ENCODE data around the gene GXYLT2.
A peak's percentile ranks its signal among the peaks of the same experiment; 100 is the strongest.

The GXYLT2 gene

DNA sequence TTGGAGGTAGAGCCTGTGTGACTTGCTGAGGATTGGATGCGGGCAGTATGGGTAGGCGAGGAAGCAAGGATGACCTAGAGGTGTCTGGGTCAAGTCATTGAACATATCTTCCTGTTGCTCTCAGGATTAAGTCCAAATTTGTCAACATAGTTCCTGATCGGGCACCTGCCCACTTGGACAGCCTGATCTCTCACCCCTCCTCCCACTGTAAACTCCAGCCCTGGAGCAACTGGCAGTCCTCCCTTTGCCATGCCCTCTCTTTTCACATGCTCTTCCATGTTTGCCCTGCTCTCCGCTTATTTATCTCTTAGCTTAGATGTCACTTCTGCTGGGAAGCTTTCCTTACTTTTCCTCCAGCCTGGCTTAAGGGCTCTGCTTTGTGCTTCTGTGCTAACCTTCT is 61.2 kb downstream of the GXYLT2 start:
- TF ChIP-seq POU2F2 (IDR thresholded peaks at IDR 0.05; ENCODE audit: low read depth, low read length) (no peak), POLR2A (IDR thresholded peaks at IDR 0.05; ENCODE audit: low read depth, low read length) (no peak), PAX5 (IDR thresholded peaks at IDR 0.05; ENCODE audit: insufficient read depth, low read length, severe bottlenecking) (no peak), TAF1 (IDR thresholded peaks at IDR 0.05; ENCODE audit: low read depth, low read length) (no peak), SPI1 (IDR thresholded peaks at IDR 0.05; ENCODE audit: low read depth, low read length) (no peak), POLR2AphosphoS5 (IDR thresholded peaks at IDR 0.05; ENCODE audit: low read depth, low read length) (no peak)
- DNase-seq (ENCODE audit: insufficient read length, low spot score) (no peak), FAIRE-seq (no peak)

DNA sequence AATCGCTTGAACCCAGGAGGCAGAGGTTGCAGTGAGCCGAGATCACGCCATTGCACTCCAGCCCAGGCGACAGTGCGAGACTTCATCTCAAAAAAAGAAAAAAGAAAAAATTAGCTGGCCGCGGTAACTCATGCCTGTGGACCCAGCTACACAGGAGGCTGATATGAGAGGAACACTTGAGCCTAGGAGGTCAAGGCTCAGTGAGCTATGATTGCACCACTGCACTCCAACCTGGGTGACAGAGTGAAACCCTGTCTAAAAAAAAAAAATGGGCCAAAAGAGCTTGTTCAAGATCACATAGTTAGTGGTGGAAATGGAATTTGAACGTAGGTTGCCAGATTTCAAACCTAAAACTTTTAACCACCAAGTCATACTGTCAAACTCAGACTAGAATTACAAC is 62.5 kb downstream of the GXYLT2 start:
- TF ChIP-seq TAF1 (IDR thresholded peaks at IDR 0.05; ENCODE audit: low read depth, low read length) (no peak), POU2F2 (IDR thresholded peaks at IDR 0.05; ENCODE audit: low read depth, low read length) (no peak), SPI1 (IDR thresholded peaks at IDR 0.05; ENCODE audit: low read depth, low read length) (no peak), POLR2AphosphoS5 (IDR thresholded peaks at IDR 0.05; ENCODE audit: low read depth, low read length) (no peak), POLR2A (IDR thresholded peaks at IDR 0.05; ENCODE audit: low read depth, low read length) (no peak), PAX5 (IDR thresholded peaks at IDR 0.05; ENCODE audit: insufficient read depth, low read length, severe bottlenecking) (no peak)
- FAIRE-seq (peak; percentile 69), DNase-seq (ENCODE audit: insufficient read length, low spot score) (no peak)

DNA sequence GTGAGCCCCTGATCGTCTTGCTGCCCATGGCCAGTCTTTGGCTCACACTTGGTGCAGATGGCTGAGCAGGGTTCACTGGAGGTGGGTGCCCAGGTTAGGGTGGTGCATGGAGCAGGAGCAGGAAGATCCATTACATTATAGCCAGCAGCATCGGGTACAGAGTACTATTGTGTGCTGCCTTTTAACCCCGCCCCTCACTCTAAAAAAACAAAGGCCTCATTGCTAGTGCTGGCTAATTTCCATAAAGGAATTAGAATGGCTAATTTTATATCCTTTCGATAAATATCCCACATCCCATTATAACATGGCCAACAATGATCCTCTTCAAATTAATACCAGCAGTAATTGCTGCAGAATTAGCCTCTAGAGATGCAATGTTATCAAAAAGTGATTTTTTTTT is 63.0 kb downstream of the GXYLT2 start:
- TF ChIP-seq POLR2A (IDR thresholded peaks at IDR 0.05; ENCODE audit: low read depth, low read length) = no peak
- no peak for TF ChIP-seq TAF1 (IDR thresholded peaks at IDR 0.05; ENCODE audit: low read depth, low read length)
- TF ChIP-seq SPI1 (IDR thresholded peaks at IDR 0.05; ENCODE audit: low read depth, low read length) = no peak
- FAIRE-seq = peak; percentile 28
- DNase-seq (ENCODE audit: insufficient read length, low spot score) = no peak

DNA sequence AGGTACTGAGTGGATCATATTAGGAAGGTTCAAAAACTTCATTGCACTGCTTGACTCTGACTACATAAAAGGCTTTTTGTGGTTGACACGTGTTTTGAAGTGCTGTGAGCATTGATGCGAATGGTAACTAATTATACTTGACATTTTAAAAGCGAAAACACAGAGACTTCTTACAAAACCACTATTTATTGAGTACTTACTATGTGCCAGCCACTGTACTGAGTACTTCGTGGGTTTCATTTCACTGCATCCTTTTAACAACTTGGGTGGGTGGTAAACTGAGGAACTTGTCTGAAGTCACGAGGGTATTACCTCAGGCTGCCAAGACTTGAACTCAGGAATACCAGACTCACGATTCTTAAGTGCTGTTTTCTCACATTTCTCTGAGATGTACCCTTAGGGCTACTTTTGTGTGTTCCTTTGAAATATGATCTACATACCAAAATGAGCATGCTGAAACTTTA is 63.4 kb downstream of the GXYLT2 start:
- TF ChIP-seq SPI1 (IDR thresholded peaks at IDR 0.05; ENCODE audit: low read depth, low read length) = no peak
- TF ChIP-seq TAF1 (IDR thresholded peaks at IDR 0.05; ENCODE audit: low read depth, low read length) = no peak
- TF ChIP-seq POLR2AphosphoS5 (IDR thresholded peaks at IDR 0.05; ENCODE audit: low read depth, low read length) = no peak
- no peak for TF ChIP-seq PAX5 (IDR thresholded peaks at IDR 0.05; ENCODE audit: insufficient read depth, low read length, severe bottlenecking)
- no peak for TF ChIP-seq POU2F2 (IDR thresholded peaks at IDR 0.05; ENCODE audit: low read depth, low read length)
- no peak for TF ChIP-seq POLR2A (IDR thresholded peaks at IDR 0.05; ENCODE audit: low read depth, low read length)
- no peak for DNase-seq (ENCODE audit: insufficient read length, low spot score)
- peak; percentile 87 for FAIRE-seq

DNA sequence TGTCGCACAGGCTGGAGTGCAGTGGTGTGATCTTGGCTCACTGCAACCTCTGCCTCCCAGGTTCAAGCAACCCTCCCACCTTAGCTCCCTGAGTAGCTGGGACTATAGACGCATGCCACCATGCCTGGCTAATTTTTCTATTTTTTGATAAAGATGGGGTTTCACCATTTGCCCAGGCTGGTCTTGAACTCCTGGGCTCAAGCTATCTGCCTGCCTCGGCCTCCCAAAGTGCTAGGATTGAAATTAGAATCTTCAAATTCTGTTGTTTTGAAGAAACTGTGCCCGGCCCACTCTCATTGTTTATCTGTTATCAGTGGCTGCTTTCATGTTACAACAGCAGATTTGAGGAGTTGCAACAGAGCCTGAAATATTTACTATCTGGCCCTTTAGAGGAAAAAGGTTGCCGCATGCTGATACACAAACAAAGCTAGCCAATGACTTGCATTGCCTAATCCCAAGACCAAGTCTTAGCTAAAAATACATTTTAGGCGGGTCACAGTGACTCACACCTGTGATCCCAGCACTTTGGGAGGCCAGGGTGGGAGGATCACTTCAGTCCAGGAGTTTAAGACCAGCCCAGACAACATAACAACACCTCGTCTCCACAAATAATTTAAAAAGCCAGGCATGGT is 65.6 kb downstream of the GXYLT2 start:
- no peak for DNase-seq (ENCODE audit: insufficient read length, low spot score)
- TF ChIP-seq TAF1 (IDR thresholded peaks at IDR 0.05; ENCODE audit: low read depth, low read length) (no peak), POLR2AphosphoS5 (IDR thresholded peaks at IDR 0.05; ENCODE audit: low read depth, low read length) (no peak), POU2F2 (IDR thresholded peaks at IDR 0.05; ENCODE audit: low read depth, low read length) (no peak), POLR2A (IDR thresholded peaks at IDR 0.05; ENCODE audit: low read depth, low read length) (no peak), SPI1 (IDR thresholded peaks at IDR 0.05; ENCODE audit: low read depth, low read length) (no peak), PAX5 (IDR thresholded peaks at IDR 0.05; ENCODE audit: insufficient read depth, low read length, severe bottlenecking) (no peak)
- FAIRE-seq = no peak

DNA sequence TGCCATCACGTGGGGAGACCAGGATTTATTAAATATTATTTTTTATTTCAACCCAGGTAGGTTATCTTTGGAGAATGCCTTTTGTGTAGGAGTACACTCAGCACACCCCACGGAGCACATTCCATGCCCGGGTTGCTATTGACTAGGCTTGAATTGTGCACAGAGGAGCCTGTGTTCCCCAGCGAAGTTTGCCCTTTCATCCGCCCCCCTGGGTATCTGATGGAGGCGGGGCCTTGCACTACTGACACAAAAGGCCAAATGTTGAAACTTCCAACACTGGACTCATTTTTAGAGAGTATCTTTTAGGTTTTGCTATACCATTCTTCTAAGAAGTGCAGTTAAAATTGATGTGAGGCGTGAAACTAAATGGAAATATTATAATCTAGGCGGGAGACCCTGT is 69.5 kb downstream of the GXYLT2 start:
- TF ChIP-seq POLR2AphosphoS5 (IDR thresholded peaks at IDR 0.05; ENCODE audit: low read depth, low read length) = no peak
- TF ChIP-seq POLR2A (IDR thresholded peaks at IDR 0.05; ENCODE audit: low read depth, low read length) = no peak
- no peak for TF ChIP-seq TAF1 (IDR thresholded peaks at IDR 0.05; ENCODE audit: low read depth, low read length)
- TF ChIP-seq PAX5 (IDR thresholded peaks at IDR 0.05; ENCODE audit: insufficient read depth, low read length, severe bottlenecking) = no peak
- no peak for TF ChIP-seq POU2F2 (IDR thresholded peaks at IDR 0.05; ENCODE audit: low read depth, low read length)
- TF ChIP-seq SPI1 (IDR thresholded peaks at IDR 0.05; ENCODE audit: low read depth, low read length) = no peak
- DNase-seq (ENCODE audit: insufficient read length, low spot score) (no peak), FAIRE-seq (no peak)

DNA sequence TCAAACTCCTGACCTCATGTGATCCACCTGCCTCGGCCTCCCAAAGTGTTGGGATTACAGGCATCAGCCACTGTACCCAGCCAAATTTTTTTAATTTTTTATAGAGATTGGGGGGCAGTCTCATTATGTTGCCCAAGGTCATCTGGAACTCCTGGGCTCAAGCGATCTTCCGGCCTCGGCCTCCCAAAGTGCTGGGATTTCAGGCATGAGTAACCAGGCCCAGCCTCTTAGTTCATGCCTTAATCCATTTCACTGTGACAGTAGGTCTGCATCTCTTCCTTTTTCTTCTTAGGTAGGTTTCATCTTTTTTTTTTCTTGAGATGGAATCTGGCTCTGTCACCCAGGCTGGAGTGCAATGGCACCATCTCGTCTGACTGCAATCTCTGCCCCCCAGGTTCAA is 71.5 kb downstream of the GXYLT2 start:
- FAIRE-seq (no peak), DNase-seq (ENCODE audit: insufficient read length, low spot score) (no peak)
- TF ChIP-seq TAF1 (IDR thresholded peaks at IDR 0.05; ENCODE audit: low read depth, low read length) = no peak
- no peak for TF ChIP-seq POLR2AphosphoS5 (IDR thresholded peaks at IDR 0.05; ENCODE audit: low read depth, low read length)
- no peak for TF ChIP-seq POU2F2 (IDR thresholded peaks at IDR 0.05; ENCODE audit: low read depth, low read length)
- no peak for TF ChIP-seq POLR2A (IDR thresholded peaks at IDR 0.05; ENCODE audit: low read depth, low read length)
- TF ChIP-seq SPI1 (IDR thresholded peaks at IDR 0.05; ENCODE audit: low read depth, low read length) = no peak
- TF ChIP-seq PAX5 (IDR thresholded peaks at IDR 0.05; ENCODE audit: insufficient read depth, low read length, severe bottlenecking) = no peak

DNA sequence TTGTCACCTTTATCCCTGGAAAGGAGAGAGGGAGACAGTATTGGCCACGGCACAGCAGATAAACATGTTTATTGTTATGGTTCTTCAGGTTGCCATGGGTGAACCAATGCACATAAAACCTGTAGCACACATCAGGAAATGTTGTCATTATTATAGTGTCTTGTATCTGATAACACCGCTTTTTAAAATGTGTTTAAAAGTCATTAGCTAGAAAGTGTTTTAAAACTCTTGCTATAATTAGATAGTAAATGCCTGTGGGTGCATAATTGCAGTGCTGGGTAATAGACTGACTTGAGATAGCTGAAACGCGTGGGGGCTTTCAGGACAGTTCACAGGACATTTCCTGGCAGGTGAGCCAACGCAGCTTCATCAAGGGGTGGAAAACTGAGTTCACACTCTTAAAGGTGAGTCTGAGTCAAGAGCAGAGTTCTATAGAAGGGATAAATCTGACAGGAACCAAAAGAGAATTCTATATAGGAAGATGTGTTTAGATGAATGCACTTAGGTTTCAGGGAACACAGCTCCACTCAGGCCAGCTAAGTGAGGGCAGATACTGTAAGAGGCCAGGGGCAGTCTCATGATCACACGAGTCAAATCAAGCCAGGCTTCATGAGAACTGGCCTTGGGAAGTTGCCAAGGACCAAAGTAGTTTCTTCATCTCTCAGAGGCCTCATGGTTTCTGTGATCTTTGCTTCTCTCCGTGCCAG is 73.1 kb downstream of the GXYLT2 start:
- TF ChIP-seq SPI1 (IDR thresholded peaks at IDR 0.05; ENCODE audit: low read depth, low read length) (no peak), POLR2A (IDR thresholded peaks at IDR 0.05; ENCODE audit: low read depth, low read length) (no peak), TAF1 (IDR thresholded peaks at IDR 0.05; ENCODE audit: low read depth, low read length) (no peak), PAX5 (IDR thresholded peaks at IDR 0.05; ENCODE audit: insufficient read depth, low read length, severe bottlenecking) (no peak), POLR2AphosphoS5 (IDR thresholded peaks at IDR 0.05; ENCODE audit: low read depth, low read length) (no peak), POU2F2 (IDR thresholded peaks at IDR 0.05; ENCODE audit: low read depth, low read length) (no peak)
- DNase-seq (ENCODE audit: insufficient read length, low spot score) = no peak
- no peak for FAIRE-seq

DNA sequence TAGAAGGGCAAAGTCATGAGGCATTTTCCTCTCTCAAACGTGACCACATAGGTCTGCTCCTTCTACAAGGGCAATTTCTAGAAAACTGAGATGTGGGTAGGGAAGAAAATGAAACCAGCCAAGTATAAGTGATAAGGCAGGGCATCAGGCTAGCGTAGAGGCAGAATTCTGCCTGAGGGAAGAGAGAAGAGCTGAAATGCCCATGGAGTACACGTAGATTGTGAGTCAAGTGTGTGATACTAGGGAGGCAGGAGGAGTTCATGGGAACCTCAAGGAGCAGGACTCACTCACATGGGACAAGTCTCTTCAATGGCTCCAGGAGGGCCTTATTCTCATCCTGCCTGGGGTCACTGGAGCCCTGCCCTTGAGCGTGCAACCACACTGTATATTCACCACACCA is 73.9 kb downstream of the GXYLT2 start:
- no peak for FAIRE-seq
- no peak for DNase-seq (ENCODE audit: insufficient read length, low spot score)
- no peak for TF ChIP-seq PAX5 (IDR thresholded peaks at IDR 0.05; ENCODE audit: insufficient read depth, low read length, severe bottlenecking)
- TF ChIP-seq TAF1 (IDR thresholded peaks at IDR 0.05; ENCODE audit: low read depth, low read length) = no peak
- TF ChIP-seq SPI1 (IDR thresholded peaks at IDR 0.05; ENCODE audit: low read depth, low read length) = no peak
- no peak for TF ChIP-seq POU2F2 (IDR thresholded peaks at IDR 0.05; ENCODE audit: low read depth, low read length)
- no peak for TF ChIP-seq POLR2AphosphoS5 (IDR thresholded peaks at IDR 0.05; ENCODE audit: low read depth, low read length)
- TF ChIP-seq POLR2A (IDR thresholded peaks at IDR 0.05; ENCODE audit: low read depth, low read length) = no peak

All from GM12891 (cell line).